ENCODE results near the gene LIN7C. TPM values are rescaled to one million over a fixed set of nuclear protein-coding genes. Genes with fewer than 3 reads are reported as not detected.

LIN7C gene
- total RNA-seq, 1 donor from 2014 or later, result 15.1 TPM

DNA sequence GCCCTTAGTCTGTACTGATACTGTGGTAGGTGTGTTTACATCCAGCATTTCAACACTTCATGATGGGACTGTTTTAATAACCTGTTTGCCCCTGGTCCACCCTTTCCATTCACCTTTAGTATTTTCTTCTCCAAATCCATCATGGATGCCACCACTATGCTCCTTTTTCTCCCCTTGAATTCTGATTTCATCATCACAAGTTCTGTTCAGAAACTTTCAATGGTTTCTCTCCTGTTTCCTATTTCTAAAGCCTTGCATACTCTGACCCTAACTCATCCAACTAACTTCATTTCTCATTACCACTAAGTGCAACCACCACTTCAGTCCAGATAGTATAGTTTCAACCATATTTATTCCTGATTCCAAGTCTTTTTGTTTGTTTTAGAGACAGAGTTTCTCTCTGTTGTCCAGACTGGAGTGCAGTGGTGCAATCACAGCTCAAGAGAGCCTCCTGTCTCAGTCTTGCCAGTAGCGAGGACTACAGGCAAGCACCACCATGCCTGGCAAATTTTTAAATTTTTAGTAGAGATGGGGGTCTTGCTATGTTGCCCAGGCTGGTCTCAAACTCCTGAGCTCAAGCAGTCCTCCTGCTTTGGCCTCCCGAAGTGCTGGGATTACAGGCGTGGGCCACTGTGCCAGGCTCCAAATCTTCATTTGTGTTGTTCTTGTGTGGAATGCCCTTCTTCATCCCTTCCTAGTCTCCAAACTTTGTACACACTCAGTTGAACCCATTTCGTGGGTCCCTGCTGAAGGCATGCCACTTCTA, 1.2 kb upstream of the LIN7C start:
- Histone ChIP-seq H3K9me3 (no peaks in the 10 kb centered on the region), H3K4me3 (peak overlapping the region; percentile 87)
- DNase-seq (ENCODE audit: low spot score in 2 of 2), result no peak

DNA sequence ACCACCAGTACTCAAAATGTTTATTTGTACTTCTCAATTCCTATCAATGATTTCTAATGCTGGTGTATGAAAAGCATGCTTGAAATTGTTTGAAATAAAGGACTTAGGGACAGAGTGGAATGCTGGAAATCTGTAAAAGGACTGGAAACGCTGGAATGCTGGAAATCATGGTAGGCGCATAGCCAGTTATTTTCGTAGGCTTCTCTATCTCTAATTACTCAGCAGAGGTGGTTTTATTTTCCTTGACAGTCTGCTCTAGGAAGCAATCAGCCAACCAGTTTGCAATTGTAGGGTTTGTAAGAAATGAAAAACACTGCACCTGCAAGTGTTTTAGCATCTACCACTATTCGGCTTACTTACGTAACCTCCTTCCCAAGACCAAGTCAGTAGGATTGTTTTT, 788 bp downstream of the LIN7C start:
- no peak for DNase-seq (ENCODE audit: low spot score in 2 of 2)
- TF ChIP-seq, protein P1, sequence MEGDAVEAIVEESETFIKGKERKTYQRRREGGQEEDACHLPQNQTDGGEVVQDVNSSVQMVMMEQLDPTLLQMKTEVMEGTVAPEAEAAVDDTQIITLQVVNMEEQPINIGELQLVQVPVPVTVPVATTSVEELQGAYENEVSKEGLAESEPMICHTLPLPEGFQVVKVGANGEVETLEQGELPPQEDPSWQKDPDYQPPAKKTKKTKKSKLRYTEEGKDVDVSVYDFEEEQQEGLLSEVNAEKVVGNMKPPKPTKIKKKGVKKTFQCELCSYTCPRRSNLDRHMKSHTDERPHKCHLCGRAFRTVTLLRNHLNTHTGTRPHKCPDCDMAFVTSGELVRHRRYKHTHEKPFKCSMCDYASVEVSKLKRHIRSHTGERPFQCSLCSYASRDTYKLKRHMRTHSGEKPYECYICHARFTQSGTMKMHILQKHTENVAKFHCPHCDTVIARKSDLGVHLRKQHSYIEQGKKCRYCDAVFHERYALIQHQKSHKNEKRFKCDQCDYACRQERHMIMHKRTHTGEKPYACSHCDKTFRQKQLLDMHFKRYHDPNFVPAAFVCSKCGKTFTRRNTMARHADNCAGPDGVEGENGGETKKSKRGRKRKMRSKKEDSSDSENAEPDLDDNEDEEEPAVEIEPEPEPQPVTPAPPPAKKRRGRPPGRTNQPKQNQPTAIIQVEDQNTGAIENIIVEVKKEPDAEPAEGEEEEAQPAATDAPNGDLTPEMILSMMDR (IDR thresholded peaks at IDR 0.05), result no peak
- H3K36me3 ChIP-seq, result peaks cover 4 to 5% of the 10 kb centered on the region in 2 donors
- H3K9me3 ChIP-seq, result no peaks in the 10 kb centered on the region
- H3K27me3 ChIP-seq, result no peaks in the 10 kb centered on the region
- peak overlapping the region; percentile 87 for H3K4me3 ChIP-seq
- peaks cover 8 to 10% of the 10 kb centered on the region in 2 donors for H3K4me1 ChIP-seq
- H3K27ac ChIP-seq, result peak overlapping the region; percentile 94
- intact Hi-C loops (cut with DNase I), result loop anchor here (1.0 to 2.0 kb wide), 2 partner anchors 33 to 603 kb away; partner anchors contain the start of genes KIF18A, LGR4 and METTL15

More for the DNA sequence above, 1.2 kb upstream of the LIN7C start:
- Histone ChIP-seq H3K36me3 (no peaks in the 10 kb centered on the region), H3K4me1 (peaks cover 8 to 10% of the 10 kb centered on the region in 2 donors), H3K27ac (no peak overlapping the region), H3K27me3 (no peaks in the 10 kb centered on the region)
- intact Hi-C loops (cut with DNase I), result loop anchor here (2.0 kb wide), 1 partner anchor 35 kb away; the partner anchor contains the start of gene LGR4
- TF ChIP-seq, protein P1 (IDR thresholded peaks at IDR 0.05), result no peak

DNA sequence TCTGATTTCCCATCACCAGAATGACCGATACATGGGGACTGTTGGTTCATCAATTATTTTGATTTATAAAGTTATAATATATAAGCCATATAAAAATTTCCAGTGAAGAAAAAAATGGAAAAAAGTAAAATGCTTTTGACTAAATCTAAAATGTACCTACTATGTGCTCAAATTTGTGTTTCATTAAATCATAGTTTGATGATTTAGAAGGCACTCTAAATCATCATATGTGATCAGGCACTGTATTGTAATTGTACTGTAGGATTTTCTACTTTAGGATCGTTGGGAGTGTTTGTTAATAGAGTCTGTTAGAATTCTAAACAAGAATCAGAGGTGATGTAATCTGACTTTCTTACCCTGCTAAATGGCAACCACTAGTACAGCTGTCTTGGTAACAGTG, 2.4 kb downstream of the LIN7C start:
- H3K27me3 ChIP-seq, result no peaks in the 10 kb centered on the region
- H3K27ac ChIP-seq, result no peak overlapping the region
- DNase-seq (ENCODE audit: low spot score in 2 of 2), result no peak
- H3K4me3 ChIP-seq, result no peak overlapping the region
- H3K4me1 ChIP-seq, result peaks cover 8 to 10% of the 10 kb centered on the region in 2 donors
- H3K36me3 ChIP-seq, result peaks cover 11 to 20% of the 10 kb centered on the region in 2 donors
- no peaks in the 10 kb centered on the region for H3K9me3 ChIP-seq
- intact Hi-C loops (cut with DNase I), result no loop called here
- TF ChIP-seq, protein P1 (IDR thresholded peaks at IDR 0.05), result no peak

DNA sequence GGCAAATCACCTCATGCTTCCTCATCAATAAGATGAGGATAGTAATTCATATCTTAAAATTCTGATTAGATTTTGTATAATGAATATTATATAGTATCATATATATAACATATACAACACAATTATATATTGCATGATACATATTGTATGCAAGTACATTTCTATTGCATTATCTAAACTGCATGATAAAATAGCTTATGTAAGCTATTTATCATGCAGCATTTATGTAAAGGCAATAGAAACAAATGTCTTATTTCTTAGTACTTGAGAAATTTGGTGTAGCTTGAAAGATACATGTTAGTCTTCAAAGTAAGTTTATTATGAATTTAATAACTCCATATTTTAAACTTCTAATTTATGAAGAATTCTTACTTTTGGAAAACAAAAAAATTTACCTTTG, 5.5 kb downstream of the LIN7C start:
- TF ChIP-seq, protein P1 (IDR thresholded peaks at IDR 0.05), result no peak
- Histone ChIP-seq H3K4me1 (peaks cover 3 to 10% of the 10 kb centered on the region in 2 donors), H3K36me3 (peaks cover 20 to 32% of the 10 kb centered on the region in 2 donors), H3K9me3 (no peaks in the 10 kb centered on the region), H3K27ac (no peak overlapping the region), H3K4me3 (no peak overlapping the region), H3K27me3 (no peaks in the 10 kb centered on the region)
- intact Hi-C loops (cut with DNase I), result no loop called here
- DNase-seq (ENCODE audit: low spot score in 2 of 2), result no peak

DNA sequence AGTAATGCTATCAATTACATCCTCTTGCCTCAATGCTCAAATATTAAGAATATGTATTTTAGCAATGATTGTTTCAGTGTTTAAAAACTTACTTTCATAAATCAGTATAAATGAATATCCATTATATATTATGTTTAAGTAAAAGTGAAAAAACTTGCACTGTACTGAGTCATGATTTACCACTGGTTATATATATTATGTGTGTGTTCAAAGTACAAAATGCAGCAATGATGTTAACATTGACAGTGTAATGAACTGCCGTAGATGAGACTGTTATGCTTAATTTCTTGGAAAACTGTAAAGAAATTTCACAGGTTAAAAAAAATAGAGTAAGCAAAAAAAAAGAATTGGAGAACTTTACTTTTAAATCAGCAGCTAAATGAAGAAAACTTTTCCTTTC, 8.7 kb downstream of the LIN7C start:
- H3K4me1 ChIP-seq, result no peaks in the 10 kb centered on the region
- H3K36me3 ChIP-seq, result peaks cover 20 to 41% of the 10 kb centered on the region in 2 donors
- intact Hi-C loops (cut with DNase I), result no loop called here
- H3K4me3 ChIP-seq, result no peak overlapping the region
- no peak overlapping the region for H3K27ac ChIP-seq
- no peaks in the 10 kb centered on the region for H3K9me3 ChIP-seq
- H3K27me3 ChIP-seq, result no peaks in the 10 kb centered on the region
- TF ChIP-seq, protein P1 (IDR thresholded peaks at IDR 0.05), result no peak
- no peak for DNase-seq (ENCODE audit: low spot score in 2 of 2)
